HuH-7 (cell line): ENCODE data around the gene TMEM170A.
"Not testable (repeated sequence)": the region's sequence is repeated elsewhere in the genome, so short reads cannot be mapped to it uniquely, and the experiment has no call there.

Source experiments
- DNase-seq: peaks from one replicate; pipeline ENCODE4 v3.0.0; 2011; ENCODE audit warnings: low spot score

TMEM170A gene

GRCh38 chr16:75481475-75481874 is 17.0 kb upstream of the TMEM170A start:
- DNase-seq: peak; percentile 62

GRCh38 chr16:75479421-75479990 is 15.0 kb upstream of the TMEM170A start:
- no peak for DNase-seq

DNA sequence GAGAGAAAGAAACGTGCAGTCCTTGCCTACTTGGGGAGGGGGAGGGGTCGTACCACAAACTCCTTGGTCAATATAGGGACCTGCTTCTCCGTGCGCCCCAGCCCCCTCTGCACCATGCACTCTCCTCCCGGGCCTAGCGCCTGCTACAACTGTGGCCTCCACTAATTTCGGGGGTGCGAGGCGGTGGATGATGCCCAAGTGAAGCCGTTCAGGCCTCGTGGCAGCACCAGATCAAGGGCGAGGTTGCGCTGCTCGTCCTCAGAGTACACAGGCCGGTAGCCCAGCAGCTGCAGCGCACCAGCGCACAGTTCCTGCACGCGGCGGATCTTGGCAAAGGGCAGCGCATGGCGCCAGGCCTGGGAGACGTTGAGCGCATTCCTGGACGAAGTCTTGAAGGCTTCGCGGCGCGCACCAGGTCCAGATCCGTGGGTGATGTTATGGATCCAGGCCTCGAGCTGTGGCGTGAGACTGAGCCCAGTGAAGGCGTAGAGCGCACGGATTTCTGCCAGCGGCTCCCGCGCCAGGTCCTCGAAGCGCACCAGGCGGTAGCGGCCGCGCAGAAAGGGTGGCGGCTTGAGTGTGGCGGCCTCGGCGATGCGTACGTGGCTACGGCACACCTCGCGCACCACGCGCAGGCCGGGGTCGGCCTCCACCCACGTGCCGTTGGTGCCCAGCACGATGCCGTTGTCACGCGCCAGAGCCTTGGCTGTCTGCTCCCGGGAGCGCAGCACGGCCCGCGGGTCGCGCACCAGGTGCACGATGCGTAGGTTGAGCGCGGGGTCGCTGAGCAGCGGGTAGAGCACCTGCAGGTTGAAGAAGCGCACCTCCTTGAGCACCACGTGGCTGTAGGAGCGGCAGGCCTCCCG is 14.2 kb upstream of the TMEM170A start:
- no peak for DNase-seq

DNA sequence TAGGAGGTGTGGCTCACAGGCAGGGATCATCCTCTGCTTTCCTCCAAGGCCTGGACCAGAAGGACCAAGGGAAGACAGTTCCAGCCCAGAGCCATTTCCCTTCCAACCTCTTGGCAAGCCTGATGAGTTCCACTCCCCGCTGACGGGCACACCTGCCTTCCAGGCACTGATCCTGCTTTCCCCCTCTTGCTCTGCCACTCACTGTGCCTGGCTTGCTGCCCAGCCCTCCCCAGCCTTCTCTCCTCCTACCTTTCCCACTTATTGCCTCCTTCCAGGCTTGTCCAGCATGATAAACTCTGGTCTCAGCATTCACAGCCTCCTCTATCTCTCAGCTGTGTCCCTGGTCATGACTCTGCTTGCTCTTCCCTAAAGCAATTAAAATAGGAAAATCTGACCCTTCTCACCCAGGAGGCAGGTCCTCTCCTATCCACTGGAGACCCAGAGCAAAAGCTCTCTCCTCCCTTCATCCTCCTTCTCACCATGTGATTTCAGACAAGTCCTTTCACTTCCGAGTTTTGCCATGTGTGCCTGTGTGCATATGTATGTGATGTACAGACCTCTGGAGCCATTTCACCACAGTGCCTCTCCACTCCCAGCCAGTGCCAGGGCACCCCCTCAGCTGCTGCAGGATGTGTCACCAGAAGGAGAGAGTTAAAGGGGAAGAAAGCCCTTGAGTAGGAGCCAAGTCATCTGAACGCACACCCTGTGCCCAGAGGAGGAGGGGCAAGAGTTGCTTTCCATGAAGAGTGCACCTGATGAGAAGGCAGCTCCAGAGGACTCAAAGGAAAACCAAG is 13.4 kb upstream of the TMEM170A start:
- no peak for DNase-seq

GRCh38 chr16:75476817-75477216 is 12.3 kb upstream of the TMEM170A start:
- no peak for DNase-seq

GRCh38 chr16:75475420-75475847 is 10.9 kb upstream of the TMEM170A start:
- no peak for DNase-seq

- DNase-seq: no peak
These were observed 8.7 kb upstream of the TMEM170A start for GRCh38 chr16:75472908-75473877.

DNA sequence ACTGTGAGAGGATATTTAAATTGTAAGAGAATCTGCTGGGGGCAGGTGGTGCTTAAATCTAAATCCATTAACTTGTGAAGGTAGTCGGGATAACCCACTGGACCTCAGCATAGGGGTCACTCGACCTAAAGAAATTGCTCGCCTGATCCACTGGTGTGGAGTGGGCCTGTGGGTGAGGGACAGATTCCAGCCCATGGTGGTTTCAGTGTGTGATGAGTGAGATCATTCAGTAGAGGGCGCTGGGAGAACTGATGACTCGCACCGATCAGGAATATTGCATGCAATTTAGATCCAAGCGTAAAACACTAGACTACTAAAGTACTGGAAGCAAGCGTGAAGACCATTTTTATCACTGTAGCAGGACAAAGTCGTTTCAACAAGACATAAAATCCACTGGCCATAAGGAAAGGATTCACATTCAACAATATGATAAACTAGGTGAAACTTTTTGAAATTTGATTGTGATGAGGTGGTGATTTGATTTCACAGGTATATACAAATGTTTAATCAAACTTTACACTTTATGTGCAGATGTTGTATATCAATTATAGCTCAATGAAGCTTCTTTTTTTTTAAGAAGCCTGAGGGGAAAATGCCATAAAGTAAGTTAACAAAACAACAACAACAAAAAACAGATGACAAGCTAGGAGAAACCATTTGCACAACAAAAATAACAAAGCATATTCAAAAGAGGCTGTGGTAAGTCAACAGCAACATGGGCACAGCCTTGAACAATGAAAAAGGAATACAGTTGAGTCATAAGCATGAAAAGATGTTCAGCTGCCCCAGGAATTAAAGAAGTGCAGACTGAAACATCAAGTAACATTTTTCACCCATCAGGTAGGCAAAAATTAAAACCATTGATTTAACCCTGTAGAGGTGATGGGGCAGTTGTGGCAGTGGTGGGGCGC is 7.5 kb upstream of the TMEM170A start:
- peak; percentile 94 for DNase-seq

DNA sequence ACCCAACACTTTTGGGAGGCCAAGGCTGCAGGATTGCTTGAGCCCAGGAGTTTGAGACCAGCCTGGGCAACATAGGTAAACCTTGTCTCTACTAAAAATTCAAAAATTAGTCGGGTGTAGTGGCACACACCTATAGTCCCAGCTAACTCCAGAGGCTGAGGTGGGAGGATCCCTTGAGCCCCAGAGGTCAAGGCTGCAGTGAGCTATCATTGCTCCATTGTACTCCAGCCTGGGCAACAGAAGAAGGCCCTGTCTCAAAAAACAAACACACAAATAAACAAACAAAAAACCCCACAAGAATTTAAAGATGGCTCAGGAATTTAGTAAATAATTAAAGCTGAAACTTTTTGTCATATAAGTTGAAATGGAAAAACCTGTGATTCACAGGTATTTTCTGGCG is 2.3 kb upstream of the TMEM170A start:
- no peak for DNase-seq

DNA sequence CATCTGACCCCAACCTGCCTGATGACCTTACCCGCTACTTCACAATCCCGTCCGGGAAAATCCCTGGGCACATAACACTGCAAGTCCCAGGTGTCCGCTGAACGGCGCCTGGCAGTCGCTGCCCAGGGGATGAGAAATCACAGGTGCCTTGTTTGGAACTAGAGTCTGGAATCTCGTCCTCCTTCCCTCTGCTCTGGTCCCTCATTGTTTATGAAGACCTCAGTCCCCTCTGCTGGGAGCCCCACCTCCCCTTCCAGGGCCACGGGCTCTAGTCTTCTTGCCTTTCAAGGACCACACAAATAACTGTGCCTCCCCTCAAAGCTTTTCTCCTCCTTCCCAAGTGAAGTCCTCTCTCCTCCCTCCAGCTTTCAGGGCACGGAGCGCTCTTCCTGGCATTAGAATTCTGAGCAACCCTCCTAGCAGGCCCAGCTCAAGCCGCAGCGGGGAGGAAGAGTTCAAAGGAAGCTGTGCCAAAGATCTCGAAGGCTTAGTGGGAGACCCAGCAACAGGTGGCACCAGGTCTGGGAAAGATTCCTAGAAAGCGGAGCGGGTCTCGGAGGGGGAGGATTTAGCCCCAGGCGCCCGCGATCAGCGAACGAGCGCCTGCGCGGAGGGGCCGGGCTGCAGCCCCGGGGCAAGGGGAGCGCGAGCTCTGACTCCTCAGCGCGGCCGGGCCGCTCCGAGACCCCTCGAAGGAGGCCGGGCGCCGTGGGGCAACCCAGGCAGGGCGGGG is 934 bp downstream of the TMEM170A start:
- DNase-seq: not testable (repeated sequence)

DNA sequence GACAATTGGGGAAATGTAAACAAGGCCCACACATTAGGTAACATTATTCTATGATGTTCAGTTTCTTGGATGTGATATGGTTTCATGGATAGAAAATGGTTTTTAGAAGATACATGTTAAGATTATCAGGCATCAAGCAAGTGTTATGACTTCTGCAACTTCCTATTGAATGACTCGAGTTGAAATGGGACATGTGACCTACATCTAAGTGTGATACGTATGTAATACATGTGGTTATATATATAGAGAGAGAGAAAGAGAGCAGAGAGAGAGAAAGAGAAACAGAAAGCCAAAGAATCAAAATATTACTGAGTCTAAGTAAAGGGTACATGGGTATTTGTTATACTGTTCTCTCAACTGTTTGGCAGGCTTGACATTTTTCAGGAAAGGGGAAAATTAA is 1.7 kb downstream of the TMEM170A start:
- DNase-seq: no peak

GRCh38 chr16:75461575-75461974 is 2.9 kb downstream of the TMEM170A start:
- DNase-seq: no peak

DNA sequence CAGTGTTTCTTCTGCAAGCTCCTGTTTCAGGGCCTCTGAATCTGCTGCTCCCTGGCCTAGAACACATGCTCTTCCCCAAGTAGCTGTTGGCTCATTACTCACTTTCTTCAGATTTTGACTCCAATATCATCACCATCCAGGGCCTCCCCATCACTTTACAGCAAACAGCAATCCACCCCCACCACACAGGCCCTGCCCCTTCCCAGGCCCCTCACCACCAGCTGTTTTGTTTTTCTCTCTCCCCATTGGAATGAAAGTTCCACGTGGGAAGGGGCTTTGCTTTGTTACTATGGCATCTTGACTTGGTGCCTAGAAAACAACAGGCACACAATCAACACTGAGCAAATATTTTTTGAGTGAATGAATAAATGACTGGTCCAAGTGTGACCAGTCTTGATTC is 4.0 kb downstream of the TMEM170A start:
- no peak for DNase-seq

DNA sequence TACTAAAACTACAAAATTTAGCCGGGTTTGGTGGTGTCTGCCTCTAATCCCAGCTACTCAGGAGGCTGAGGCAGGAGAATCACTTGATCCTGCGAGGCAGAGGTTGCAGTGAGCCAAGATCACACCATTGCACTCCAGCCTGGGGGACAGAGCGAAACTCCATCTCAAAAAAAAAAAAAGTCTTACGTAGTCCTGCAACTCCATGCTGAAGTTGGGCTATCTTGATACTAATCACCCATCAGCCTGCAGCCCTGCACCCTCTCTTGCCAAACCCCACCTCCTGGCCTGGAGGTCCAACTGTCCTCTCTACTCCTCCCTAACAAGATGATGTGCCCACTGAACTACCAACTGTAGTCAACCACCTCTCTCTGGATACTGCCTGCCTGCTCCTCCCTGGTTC is 4.8 kb downstream of the TMEM170A start:
- no peak for DNase-seq

- no peak for DNase-seq
These were observed 6.0 kb downstream of the TMEM170A start for GRCh38 chr16:75458439-75458838.

- DNase-seq: no peak
These were observed 6.5 kb downstream of the TMEM170A start for GRCh38 chr16:75458029-75458428.

DNA sequence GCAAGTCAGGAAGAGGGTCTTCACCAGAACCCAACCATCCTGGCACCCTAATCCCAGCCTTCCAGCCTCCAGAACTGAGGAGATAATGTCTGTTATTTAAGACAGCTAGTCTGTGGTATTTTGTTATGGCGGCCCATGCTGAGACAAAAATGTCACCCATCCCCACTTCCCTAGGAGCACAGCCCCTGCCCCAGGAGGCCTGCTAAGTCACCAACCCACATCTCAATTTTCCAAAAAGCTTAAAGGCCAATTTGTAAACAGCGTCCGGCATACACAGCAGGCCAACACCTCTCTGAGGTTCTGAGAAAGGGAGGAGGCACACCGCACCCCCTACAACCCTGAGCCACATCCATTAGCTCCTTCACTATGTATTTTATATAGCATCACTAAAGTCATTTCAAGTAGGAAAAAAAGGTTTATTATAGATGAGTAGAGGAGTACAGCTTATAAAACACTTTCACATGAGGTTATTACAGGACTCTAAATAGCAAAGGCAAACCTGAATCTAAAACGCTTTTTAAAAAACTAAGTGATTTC is 6.9 kb downstream of the TMEM170A start:
- no peak for DNase-seq

GRCh38 chr16:75456971-75457370 is 7.5 kb downstream of the TMEM170A start:
- no peak for DNase-seq

DNA sequence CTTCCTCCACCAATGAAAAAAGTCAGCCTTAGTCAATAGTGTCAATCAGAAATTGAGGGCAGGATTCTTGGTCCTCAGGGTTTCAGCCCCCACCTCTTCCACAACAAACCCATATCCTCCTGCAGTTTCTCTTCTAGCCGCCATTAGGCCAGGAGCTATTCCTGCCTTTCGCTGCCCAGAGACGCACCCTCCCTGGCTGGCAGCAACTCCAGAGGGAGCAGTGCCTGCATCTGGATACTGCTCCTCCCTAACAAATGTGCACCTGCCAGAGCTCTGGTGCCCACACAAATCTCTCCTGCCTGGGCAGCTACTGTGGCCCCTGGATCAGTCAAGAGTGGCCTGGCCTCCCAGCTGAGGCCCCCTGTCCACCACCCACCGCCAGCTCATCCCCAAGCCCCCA is 8.0 kb downstream of the TMEM170A start:
- DNase-seq: not testable (repeated sequence)

DNA sequence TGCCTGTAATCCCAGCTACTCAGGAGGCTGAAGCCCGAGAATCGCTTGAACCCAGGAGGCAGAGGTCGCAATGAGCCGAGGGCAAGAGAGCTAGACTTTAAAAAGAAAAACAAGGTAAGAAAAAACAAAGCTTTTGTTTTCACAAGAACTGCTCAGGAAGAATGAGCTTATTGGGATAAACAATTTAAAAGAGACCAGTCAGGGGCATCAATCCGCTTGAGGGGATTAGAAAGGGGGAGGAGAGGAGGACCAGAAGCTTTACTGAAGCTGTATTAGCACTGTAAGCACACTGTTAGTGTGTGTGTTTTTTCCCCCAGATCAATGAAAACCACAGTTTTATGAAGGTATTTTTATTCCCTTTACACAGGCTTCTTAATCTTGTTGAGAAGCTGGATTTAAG is 8.8 kb downstream of the TMEM170A start:
- no peak for DNase-seq
